Measurements from ENCODE around the gene LPP. TPM values are rescaled to one million over a fixed set of nuclear protein-coding genes. Genes with fewer than 3 reads are reported as not detected.

Gene LPP
- total RNA-seq, 4 donors from 2014 or later: 207 to 592 (median 406) TPM

GRCh38 chr3:188581365-188581764, 427.4 kb downstream of the LPP start:
- no peak for DNase-seq
- intact Hi-C loops (cut with DNase I; ENCODE audit: low total_unique reads): loop anchor here (1.0 kb wide), 1 partner anchor 42 kb away; no protein-coding TSS in a partner anchor
- TF ChIP-seq POLR2A (IDR thresholded peaks at IDR 0.05) (no peak), POLR2AphosphoS5 (IDR thresholded peaks at IDR 0.05) (no peak), EP300 (IDR thresholded peaks at IDR 0.05; ENCODE audit: low read depth) (no peak), CTCF (IDR thresholded peaks at IDR 0.05) (no peak)
- H3K36me3 ChIP-seq: no peaks in the 10 kb centered on the region
- WGBS, 2 donors (ENCODE audit: low coverage in 1 of 2): 84 to 95% methylated on average over 4 of the region's 4 CpGs
- no peaks in the 10 kb centered on the region for H3K27me3 ChIP-seq
- in situ Hi-C loops (cut with MboI; ENCODE audit: low pct_ligation_motif_present in 1 of 4, low pct_unique_long_range_greater_than_20kb in 1 of 4, low sequenced_read_pairs in 3 of 4): loop anchor here in 1 of 4 donors (25.0 kb wide), 1 partner anchor 844 kb away; the partner anchor contains the start of gene BCL6
- H3K9me3 ChIP-seq: no peaks in the 10 kb centered on the region
- peak overlapping the region in 3 of 4 donors; percentile 8 to 68 (median 8) for H3K27ac ChIP-seq
- H3K4me3 ChIP-seq: no peak overlapping the region
- peaks cover 11 to 54% (median 36%) of the 10 kb centered on the region in 4 donors for H3K4me1 ChIP-seq

- TF ChIP-seq POLR2A (IDR thresholded peaks at IDR 0.05): no peak
- no peak for TF ChIP-seq CTCF (IDR thresholded peaks at IDR 0.05)
- TF ChIP-seq EP300 (IDR thresholded peaks at IDR 0.05; ENCODE audit: low read depth): no peak
- TF ChIP-seq POLR2AphosphoS5 (IDR thresholded peaks at IDR 0.05): no peak
- 57 to 67% methylated on average over 4 of the region's 4 CpGs for WGBS, 2 donors (ENCODE audit: low coverage in 1 of 2)
- intact Hi-C loops (cut with DNase I; ENCODE audit: low total_unique reads): loop anchor here (1.0 kb wide), 1 partner anchor 42 kb away; no protein-coding TSS in a partner anchor
- H3K36me3 ChIP-seq: no peaks in the 10 kb centered on the region
- H3K4me1 ChIP-seq: peaks cover 11 to 54% (median 36%) of the 10 kb centered on the region in 4 donors
- no peak for DNase-seq
- in situ Hi-C loops (cut with MboI; ENCODE audit: low pct_ligation_motif_present in 1 of 4, low pct_unique_long_range_greater_than_20kb in 1 of 4, low sequenced_read_pairs in 3 of 4): loop anchor here in 1 of 4 donors (25.0 kb wide), 1 partner anchor 844 kb away; the partner anchor contains the start of gene BCL6
- no peaks in the 10 kb centered on the region for H3K9me3 ChIP-seq
- no peaks in the 10 kb centered on the region for H3K27me3 ChIP-seq
- H3K4me3 ChIP-seq: no peak overlapping the region
- peak overlapping the region in 2 of 4 donors; percentile 8 to 68 for H3K27ac ChIP-seq
Measured at GRCh38 chr3:188581792-188582191, 427.8 kb downstream of the LPP start.

- WGBS, 2 donors (ENCODE audit: low coverage in 1 of 2): 48 to 54% methylated on average over 9 of the region's 9 CpGs
- no peak for TF ChIP-seq EP300 (IDR thresholded peaks at IDR 0.05; ENCODE audit: low read depth)
- TF ChIP-seq POLR2A (IDR thresholded peaks at IDR 0.05): no peak
- TF ChIP-seq POLR2AphosphoS5 (IDR thresholded peaks at IDR 0.05): peak in 1 of 3 donors; percentile 49
- TF ChIP-seq CTCF (IDR thresholded peaks at IDR 0.05): no peak
- Histone ChIP-seq H3K4me1 (peaks cover 11 to 47% (median 35%) of the 10 kb centered on the region in 4 donors), H3K4me3 (no peak overlapping the region), H3K27ac (peak overlapping the region; percentile 47 to 68 (median 57)), H3K27me3 (no peaks in the 10 kb centered on the region), H3K36me3 (no peaks in the 10 kb centered on the region), H3K9me3 (no peaks in the 10 kb centered on the region)
- peak; percentile 61 for DNase-seq
- intact Hi-C loops (cut with DNase I; ENCODE audit: low total_unique reads) (no loop called here), in situ Hi-C loops (cut with MboI; ENCODE audit: low pct_ligation_motif_present in 1 of 4, low pct_unique_long_range_greater_than_20kb in 1 of 4, low sequenced_read_pairs in 3 of 4) (loop anchor here in 1 of 4 donors (25.0 kb wide), 1 partner anchor 846 kb away; the partner anchor contains the start of gene BCL6)
Measured at GRCh38 chr3:188583341-188584161, 429.6 kb downstream of the LPP start.

GRCh38 chr3:188584162-188584529, 430.2 kb downstream of the LPP start:
- Histone ChIP-seq H3K27ac (peak overlapping the region; percentile 47 to 68 (median 57)), H3K4me3 (no peak overlapping the region), H3K9me3 (no peaks in the 10 kb centered on the region), H3K27me3 (no peaks in the 10 kb centered on the region), H3K4me1 (peaks cover 11 to 42% (median 30%) of the 10 kb centered on the region in 4 donors), H3K36me3 (no peaks in the 10 kb centered on the region)
- TF ChIP-seq POLR2AphosphoS5 (IDR thresholded peaks at IDR 0.05) (peak in 2 of 3 donors; percentile 26 to 37), POLR2A (IDR thresholded peaks at IDR 0.05) (no peak), EP300 (IDR thresholded peaks at IDR 0.05; ENCODE audit: low read depth) (no peak)
- intact Hi-C loops (cut with DNase I; ENCODE audit: low total_unique reads): no loop called here
- in situ Hi-C loops (cut with MboI; ENCODE audit: low pct_ligation_motif_present in 1 of 4, low pct_unique_long_range_greater_than_20kb in 1 of 4, low sequenced_read_pairs in 3 of 4): loop anchor here in 1 of 4 donors (25.0 kb wide), 1 partner anchor 847 kb away; the partner anchor contains the start of gene BCL6
- no peak for DNase-seq
- 55 to 65% methylated on average over 4 of the region's 4 CpGs for WGBS, 2 donors (ENCODE audit: low coverage in 1 of 2)
